Measurements from ENCODE around the gene LEAP2.

DNA sequence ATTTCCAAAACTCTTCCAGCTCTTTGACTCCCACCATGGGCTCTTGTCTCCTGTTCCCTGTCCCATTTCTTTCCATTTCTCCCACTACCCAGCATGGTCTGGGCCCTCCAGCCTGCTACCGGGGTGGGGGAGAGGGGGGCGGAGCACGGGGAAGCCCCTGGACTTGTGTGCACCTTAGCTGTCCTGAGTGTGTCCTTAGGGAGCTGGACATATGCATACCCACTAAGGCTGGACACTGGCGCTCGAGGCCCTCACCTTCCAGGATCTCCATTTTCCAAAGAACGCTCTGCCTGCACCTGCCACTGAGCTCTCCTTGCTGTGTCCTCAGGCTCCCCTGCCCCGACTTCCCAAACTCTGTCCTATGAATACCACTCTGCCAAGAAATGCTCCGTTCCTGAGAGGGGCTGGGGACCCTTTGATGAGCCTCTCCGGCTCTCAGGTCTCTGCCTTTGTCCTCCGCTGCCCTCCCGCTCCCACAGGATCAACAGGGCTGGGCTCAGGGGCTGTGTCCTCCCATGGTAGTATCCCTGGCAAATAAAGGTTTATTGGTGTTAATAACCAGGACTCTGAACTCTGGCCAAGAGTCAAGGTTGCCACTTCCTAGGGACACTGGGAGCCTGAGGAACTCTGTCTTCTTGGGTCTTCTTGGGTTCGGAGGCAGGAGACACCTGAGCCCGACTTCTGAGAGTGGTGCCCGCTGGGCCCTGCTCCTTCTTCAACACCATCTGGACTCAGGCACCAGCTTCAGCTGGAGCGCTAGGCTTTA, 42.2 kb upstream of the LEAP2 start:
- TF ChIP-seq, protein P1, sequence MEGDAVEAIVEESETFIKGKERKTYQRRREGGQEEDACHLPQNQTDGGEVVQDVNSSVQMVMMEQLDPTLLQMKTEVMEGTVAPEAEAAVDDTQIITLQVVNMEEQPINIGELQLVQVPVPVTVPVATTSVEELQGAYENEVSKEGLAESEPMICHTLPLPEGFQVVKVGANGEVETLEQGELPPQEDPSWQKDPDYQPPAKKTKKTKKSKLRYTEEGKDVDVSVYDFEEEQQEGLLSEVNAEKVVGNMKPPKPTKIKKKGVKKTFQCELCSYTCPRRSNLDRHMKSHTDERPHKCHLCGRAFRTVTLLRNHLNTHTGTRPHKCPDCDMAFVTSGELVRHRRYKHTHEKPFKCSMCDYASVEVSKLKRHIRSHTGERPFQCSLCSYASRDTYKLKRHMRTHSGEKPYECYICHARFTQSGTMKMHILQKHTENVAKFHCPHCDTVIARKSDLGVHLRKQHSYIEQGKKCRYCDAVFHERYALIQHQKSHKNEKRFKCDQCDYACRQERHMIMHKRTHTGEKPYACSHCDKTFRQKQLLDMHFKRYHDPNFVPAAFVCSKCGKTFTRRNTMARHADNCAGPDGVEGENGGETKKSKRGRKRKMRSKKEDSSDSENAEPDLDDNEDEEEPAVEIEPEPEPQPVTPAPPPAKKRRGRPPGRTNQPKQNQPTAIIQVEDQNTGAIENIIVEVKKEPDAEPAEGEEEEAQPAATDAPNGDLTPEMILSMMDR (IDR thresholded peaks at IDR 0.05): no peak
- no peak for TF ChIP-seq POLR2AphosphoS5 (IDR thresholded peaks at IDR 0.05)
- no peak for TF ChIP-seq POLR2A (IDR thresholded peaks at IDR 0.05)

Measured in prostate gland (tissue), 2 donors.